Eye (tissue), 1 donor: ENCODE measurements around the gene PRMT9.

Experiments used
- DNase-seq: peaks from one replicate; pipeline ENCODE4 v3.0.0-alpha.2; 2015

The PRMT9 gene

DNA sequence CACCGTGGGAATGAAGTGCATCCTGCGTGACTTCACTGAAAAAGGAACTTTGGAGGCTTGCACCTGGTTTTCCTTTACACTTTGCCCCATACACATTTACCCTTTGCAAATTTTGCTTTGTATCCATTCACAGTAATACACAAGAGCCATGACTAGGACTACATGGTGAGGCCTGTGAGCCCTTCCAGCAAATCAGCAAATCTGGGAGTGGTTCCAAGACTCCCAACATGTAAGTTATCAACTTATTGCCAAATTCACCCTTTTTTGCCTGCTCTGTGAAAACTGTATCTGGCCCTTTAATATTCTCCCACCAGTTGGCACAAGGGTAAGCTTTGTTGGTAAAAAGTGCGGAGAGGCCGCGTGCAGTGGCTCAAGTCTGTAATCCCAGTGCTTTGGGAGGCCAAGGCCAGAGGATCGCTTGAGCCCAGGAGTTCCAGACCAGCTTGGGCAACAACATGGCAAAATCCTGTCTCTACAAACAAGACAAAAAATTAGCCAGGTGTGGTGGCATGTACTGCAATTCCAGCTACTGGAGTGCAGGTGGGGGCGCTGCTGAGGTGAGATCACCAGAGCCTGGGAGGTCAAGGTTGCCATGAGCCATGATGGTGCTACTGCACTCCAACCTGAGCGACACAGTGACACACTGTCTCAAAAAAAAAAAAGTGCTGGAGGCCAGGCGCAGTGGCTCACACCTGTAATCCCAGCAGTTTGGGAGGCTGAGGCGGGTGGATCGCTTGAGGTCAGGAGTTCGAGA lies 5.0 kb downstream of the PRMT9 start:
- DNase-seq, result no peak

GRCh38 chr4:147678106-147678505 lies 5.9 kb downstream of the PRMT9 start:
- no peak for DNase-seq

GRCh38 chr4:147674496-147674895 lies 9.5 kb downstream of the PRMT9 start:
- no peak for DNase-seq

DNA sequence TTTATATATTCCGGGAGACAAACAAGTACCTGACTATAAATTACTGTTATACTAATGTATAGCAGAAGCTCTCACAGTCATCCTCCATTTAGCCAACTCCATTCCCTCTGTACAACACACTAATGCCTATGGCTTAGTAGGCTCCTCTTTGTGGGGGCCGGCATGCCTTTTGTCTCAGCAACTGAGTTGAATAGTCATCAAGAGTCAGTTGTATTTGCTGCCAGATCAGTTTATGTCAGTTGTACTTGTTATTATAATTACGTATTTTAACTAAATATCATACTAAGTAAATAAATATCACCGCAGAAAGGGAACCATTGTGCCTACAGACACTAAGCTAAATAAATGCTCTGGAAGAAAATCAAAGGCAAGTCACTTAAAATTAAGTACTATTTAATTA lies 9.9 kb downstream of the PRMT9 start:
- DNase-seq, result no peak

- DNase-seq, result peak; percentile 12
These were observed 25.5 kb downstream of the PRMT9 start for GRCh38 chr4:147658501-147658900.

- DNase-seq, result no peak
These were observed 28.3 kb downstream of the PRMT9 start for GRCh38 chr4:147655639-147656038.

DNA sequence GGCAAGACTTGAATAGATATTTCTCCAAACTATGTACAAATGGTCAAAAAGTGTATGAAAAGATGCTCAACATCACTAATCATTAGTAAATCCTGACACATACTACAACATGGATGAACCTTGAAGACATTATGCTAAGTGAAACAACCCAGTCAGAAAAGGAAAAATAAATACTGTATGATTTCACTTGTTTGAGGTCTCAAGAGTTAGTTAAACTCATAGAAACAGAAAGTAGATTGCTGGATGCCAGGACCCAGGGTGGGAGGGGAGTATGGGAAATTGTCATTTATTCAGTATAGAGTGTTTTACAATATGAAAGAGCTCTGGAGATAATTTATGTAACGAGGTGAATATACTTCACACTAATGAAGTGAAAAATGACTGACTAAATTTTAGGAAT lies 32.4 kb downstream of the PRMT9 start:
- no peak for DNase-seq

- no peak for DNase-seq
These were observed 35.3 kb downstream of the PRMT9 start for GRCh38 chr4:147648656-147649055.

- DNase-seq, result no peak
These were observed 38.9 kb downstream of the PRMT9 start for GRCh38 chr4:147645099-147645498.

DNA sequence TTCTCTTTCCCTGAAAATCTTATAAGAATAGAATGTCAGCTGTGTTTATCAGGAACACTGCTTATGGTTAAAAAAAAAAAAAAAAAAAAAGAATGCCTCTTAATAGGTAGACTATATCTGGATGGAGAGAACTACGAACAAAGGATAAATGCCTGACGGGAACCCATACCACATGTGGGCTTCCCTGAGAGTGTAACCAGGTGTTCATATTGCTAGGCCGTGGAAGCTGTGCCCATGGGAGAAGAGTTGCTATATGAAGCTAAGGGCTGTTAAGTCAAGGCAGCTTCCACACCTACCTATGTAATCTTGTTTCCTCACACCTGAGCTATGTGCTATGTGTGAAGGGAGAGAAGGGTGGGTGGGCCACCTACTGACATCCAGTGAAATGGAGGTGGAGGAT lies 39.5 kb downstream of the PRMT9 start:
- DNase-seq, result no peak

- no peak for DNase-seq
These were observed 40.3 kb downstream of the PRMT9 start for GRCh38 chr4:147643616-147644015.

DNA sequence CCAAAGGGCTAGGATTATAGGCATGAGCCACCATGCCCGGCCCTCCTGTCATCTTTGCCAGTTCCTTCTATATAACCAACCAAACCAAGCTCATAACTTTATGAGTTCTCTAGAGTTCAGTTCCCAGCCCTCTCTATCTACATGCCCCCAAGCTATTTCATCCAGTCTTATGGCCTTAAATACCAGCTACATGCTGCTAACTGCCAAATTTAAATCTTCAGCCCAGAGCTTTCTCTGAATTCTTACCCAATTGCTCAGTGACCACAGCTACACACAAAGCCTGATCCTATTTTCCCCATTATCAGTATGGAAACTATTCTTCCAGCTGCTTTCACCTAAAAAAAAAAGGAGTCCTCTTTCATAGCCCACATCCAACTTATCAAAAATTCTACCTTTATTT lies 43.6 kb downstream of the PRMT9 start:
- DNase-seq, result no peak

DNA sequence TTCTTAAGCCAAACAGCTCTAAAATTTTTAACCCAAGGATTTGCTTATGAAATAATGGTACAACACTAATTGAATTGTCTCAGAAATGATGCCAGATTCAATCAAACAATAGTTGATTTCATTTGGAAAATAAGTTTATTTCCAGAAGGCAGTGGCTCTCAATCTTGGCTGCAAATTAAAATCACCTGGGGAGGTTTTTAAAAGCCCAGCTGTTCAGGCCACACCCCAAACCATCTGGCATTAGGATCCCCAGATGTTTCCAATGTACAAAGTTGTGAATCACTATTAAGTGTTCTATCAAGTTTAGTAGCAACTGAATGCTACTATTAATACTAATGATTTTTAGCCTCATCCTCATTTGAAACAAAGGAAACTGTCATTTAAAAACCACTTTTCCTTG lies 44.6 kb downstream of the PRMT9 start:
- DNase-seq, result peak; percentile 48

DNA sequence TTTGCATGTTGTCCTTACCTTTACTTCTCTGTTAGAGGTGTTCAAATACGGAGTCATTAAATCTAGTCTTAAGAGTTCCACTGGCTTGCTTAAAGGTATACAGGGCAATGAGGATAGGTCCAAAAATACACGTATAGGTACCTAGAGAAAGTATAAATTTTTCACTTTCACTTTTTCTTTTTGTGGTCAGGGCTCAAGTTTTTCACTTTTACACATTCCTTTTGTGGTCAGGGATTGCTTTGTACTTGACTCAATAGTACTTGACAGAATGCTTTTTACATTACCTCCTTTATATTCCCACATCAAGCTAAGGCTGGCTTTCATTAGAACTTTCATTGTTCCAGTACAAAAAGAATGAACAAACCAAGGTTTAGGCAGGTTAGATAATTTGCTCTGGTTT lies 45.0 kb downstream of the PRMT9 start:
- no peak for DNase-seq

- no peak for DNase-seq
These were observed 45.6 kb downstream of the PRMT9 start for GRCh38 chr4:147638365-147638764.

DNA sequence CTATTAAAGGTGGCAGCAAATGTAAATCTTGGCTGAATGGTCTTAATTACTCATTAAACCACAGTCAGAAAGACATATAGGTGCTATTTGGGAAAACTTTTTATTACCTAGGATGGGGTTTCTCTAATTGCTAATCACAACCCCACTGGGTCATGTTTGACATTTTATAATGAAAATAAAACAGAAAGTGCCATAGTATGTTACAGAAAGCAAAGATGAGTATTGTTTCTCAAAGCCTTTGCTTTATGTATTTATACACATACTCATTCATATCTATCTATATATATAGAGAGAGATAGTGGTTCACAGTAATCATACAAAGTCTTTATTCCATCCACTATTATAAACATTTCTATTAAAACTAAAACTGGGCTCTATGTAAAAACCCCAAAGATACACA lies 48.6 kb downstream of the PRMT9 start:
- no peak for DNase-seq

DNA sequence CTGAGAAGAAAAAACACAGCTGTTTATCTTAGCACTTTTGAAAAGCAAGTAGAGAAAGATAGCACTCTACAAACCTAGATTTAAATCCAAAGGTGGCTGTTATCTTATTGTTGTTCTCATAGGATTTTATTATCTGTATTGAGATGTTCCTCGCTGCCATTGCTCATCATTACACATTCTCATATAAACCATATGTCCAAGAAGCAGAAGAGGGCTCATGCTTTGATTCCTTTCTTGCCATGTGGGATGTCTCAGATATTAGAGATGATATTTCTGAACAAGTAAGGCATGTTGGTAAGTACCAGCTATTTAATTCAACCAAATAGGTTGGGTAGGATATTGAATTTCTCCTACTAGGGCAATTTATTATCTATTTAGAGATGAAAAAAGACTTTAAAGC lies 50.3 kb downstream of the PRMT9 start:
- no peak for DNase-seq

GRCh38 chr4:147633113-147633512 lies 50.9 kb downstream of the PRMT9 start:
- no peak for DNase-seq

DNA sequence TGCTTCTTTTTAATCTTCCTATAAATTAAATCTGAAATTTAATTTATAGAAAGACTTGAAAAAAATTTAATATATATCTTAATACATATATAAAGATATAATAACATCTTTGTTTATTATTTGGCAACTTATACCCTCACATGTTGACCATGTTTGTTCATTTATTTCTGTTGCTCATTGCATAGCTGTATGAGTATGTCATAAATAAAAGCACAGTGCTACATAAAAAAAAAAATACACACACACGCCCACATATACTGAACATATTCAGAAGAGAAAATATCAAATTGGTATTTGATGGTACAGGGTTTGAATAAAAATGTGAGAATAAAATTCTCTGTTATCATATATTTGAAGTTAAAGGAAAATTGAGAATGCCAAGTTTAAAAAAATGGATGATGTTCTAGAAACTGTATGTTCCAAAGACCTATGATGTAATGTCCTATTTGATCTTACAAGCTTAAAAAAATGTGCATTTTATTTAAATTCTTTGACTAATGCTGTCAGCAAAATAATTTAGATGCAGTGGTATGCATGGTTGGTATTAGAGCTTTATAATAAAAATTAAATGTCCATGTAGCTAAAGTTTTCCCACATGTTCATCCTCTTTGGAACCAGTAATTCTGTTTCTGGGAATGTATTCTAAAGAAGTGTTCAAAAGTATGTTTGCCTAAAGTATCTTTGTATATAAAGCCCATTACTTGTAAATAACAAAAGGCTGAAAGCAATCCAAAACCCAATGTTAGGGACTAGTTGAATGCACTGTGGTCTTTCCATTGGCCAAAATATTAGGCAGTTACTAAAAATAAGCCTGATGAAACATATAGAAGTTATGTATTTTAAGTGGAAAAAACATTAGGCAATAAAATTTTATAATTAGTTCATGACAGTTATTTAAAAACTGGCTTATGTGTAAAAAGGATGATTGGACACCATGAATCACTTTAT lies 53.9 kb downstream of the PRMT9 start:
- DNase-seq, result no peak

- no peak for DNase-seq
These were observed 55.5 kb downstream of the PRMT9 start for GRCh38 chr4:147628415-147628814.

- DNase-seq, result no peak
These were observed 57.1 kb downstream of the PRMT9 start for GRCh38 chr4:147626903-147627302.

- no peak for DNase-seq
These were observed 58.2 kb downstream of the PRMT9 start for GRCh38 chr4:147625733-147626132.

DNA sequence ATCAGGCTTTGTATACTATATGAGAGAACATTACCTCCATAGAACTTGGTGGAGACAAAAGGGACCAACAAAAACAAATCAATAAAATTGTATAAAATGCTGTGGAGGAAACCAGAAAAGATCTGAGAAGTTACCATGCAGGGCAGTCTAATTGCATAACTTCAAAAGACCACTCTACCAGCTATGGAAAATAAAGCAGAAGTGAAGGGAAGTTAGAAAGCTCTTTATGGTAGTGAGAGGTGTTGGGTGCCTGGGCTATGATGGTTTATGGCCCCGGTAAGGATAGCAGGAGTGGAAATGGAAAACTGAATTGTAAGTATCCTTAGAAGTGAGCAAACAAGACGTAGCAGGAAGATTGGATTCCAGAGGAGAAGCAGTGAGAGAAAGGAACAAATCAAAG lies 63.6 kb downstream of the PRMT9 start:
- DNase-seq, result no peak
